Central memory CD4-positive, alpha-beta T cell (primary cell): ENCODE data around the gene KPNA5.
"Not testable (repeated sequence)": the region's sequence is repeated elsewhere in the genome, so short reads cannot be mapped to it uniquely, and the experiment has no call there.

Experiments
- DNase-seq: peaks from one replicate; pipeline ENCODE4 v3.0.0; 2022

Gene KPNA5

GRCh38 chr6:116703888-116704287, 22.9 kb downstream of the KPNA5 start:
- not testable (repeated sequence) for DNase-seq

GRCh38 chr6:116705917-116706316, 24.9 kb downstream of the KPNA5 start:
- no peak for DNase-seq

- no peak for DNase-seq
Observed at GRCh38 chr6:116714296-116714695, 33.3 kb downstream of the KPNA5 start.

- no peak for DNase-seq
Observed at GRCh38 chr6:116714761-116715160, 33.8 kb downstream of the KPNA5 start.

GRCh38 chr6:116726947-116727346, 45.9 kb downstream of the KPNA5 start:
- DNase-seq, result no peak

- DNase-seq, result no peak
Observed at GRCh38 chr6:116730513-116730912, 49.5 kb downstream of the KPNA5 start.

GRCh38 chr6:116737004-116737403, 56.0 kb downstream of the KPNA5 start:
- no peak for DNase-seq

GRCh38 chr6:116740486-116740885, 59.5 kb downstream of the KPNA5 start:
- not testable (repeated sequence) for DNase-seq

GRCh38 chr6:116741571-116741970, 60.6 kb downstream of the KPNA5 start:
- no peak for DNase-seq

- DNase-seq, result no peak
Observed at GRCh38 chr6:116745176-116745575, 64.2 kb downstream of the KPNA5 start.

- no peak for DNase-seq
Observed at GRCh38 chr6:116761779-116762178, 80.8 kb downstream of the KPNA5 start.

- no peak for DNase-seq
Observed at GRCh38 chr6:116762235-116762634, 81.2 kb downstream of the KPNA5 start.

GRCh38 chr6:116763048-116763447, 82.0 kb downstream of the KPNA5 start:
- DNase-seq, result no peak

- no peak for DNase-seq
Observed at GRCh38 chr6:116763906-116764628, 83.1 kb downstream of the KPNA5 start.

- no peak for DNase-seq
Observed at GRCh38 chr6:116764629-116764960, 83.6 kb downstream of the KPNA5 start.

- DNase-seq, result no peak
Observed at GRCh38 chr6:116764961-116765841, 84.2 kb downstream of the KPNA5 start, which contains the start of gene FAM162B. FAM162B (minus strand) TSS chr6:116765719; CDS start chr6:116765576, 143 bp downstream.

GRCh38 chr6:116766506-116767176, 85.6 kb downstream of the KPNA5 start:
- no peak for DNase-seq

- no peak for DNase-seq
Observed at GRCh38 chr6:116767715-116768114, 86.7 kb downstream of the KPNA5 start.

GRCh38 chr6:116772450-116772849, 91.4 kb downstream of the KPNA5 start:
- DNase-seq, result no peak

GRCh38 chr6:116773886-116774285, 92.9 kb downstream of the KPNA5 start:
- DNase-seq, result no peak

- DNase-seq, result no peak
Observed at GRCh38 chr6:116779573-116780164, 98.7 kb downstream of the KPNA5 start.

GRCh38 chr6:116783852-116784251, 102.8 kb downstream of the KPNA5 start:
- no peak for DNase-seq
